ENCODE measurements around the gene FEM1A. TPM values are rescaled to one million over a fixed set of nuclear protein-coding genes. Genes with fewer than 3 reads are reported as not detected.
A peak's percentile ranks its signal among the peaks of the same experiment; 100 is the strongest.

The FEM1A gene
- total RNA-seq, 1 experiment from 2014 or later: 13.4 TPM

- intact Hi-C loops (cut with micrococcal nuclease; ENCODE audit: unreplicated experiment): no loop called here
- Histone ChIP-seq H3K9me3 (ENCODE audit: control insufficient read depth, insufficient read depth, low read depth, low read length) (no peaks in the 10 kb centered on the region), H3K27ac (ENCODE audit: low read length) (no peak overlapping the region), H3K4me1 (ENCODE audit: control insufficient read depth, insufficient read depth, low read length) (no peaks in the 10 kb centered on the region; the same call in none of the 2 replicates), H3K4me3 (ENCODE audit: low read depth in 2 of 2, low read length in 2 of 2) (no peak overlapping the region), H3K27me3 (ENCODE audit: control insufficient read depth, insufficient read depth, low read length) (no peaks in the 10 kb centered on the region), H3K36me3 (ENCODE audit: control insufficient read depth, insufficient read depth, low read length) (peaks cover 3% of the 10 kb centered on the region; the same call in 1 of the 2 replicates)
- TF ChIP-seq SIN3A (IDR thresholded peaks at IDR 0.05; ENCODE audit: borderline replicate concordance, insufficient read depth, low read depth, low read length) (no peak), POLR2AphosphoS5 (IDR thresholded peaks at IDR 0.05; ENCODE audit: low read depth, low read length) (no peak), TCF7L2 (IDR thresholded peaks at IDR 0.05; ENCODE audit: low read depth, low read length) (no peak), CTCF (IDR thresholded peaks at IDR 0.05) (no peak)
- TF ChIP-seq, protein P1, sequence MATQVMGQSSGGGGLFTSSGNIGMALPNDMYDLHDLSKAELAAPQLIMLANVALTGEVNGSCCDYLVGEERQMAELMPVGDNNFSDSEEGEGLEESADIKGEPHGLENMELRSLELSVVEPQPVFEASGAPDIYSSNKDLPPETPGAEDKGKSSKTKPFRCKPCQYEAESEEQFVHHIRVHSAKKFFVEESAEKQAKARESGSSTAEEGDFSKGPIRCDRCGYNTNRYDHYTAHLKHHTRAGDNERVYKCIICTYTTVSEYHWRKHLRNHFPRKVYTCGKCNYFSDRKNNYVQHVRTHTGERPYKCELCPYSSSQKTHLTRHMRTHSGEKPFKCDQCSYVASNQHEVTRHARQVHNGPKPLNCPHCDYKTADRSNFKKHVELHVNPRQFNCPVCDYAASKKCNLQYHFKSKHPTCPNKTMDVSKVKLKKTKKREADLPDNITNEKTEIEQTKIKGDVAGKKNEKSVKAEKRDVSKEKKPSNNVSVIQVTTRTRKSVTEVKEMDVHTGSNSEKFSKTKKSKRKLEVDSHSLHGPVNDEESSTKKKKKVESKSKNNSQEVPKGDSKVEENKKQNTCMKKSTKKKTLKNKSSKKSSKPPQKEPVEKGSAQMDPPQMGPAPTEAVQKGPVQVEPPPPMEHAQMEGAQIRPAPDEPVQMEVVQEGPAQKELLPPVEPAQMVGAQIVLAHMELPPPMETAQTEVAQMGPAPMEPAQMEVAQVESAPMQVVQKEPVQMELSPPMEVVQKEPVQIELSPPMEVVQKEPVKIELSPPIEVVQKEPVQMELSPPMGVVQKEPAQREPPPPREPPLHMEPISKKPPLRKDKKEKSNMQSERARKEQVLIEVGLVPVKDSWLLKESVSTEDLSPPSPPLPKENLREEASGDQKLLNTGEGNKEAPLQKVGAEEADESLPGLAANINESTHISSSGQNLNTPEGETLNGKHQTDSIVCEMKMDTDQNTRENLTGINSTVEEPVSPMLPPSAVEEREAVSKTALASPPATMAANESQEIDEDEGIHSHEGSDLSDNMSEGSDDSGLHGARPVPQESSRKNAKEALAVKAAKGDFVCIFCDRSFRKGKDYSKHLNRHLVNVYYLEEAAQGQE (IDR thresholded peaks at IDR 0.05; ENCODE audit: insufficient read depth in 1 of 2, low read depth in 2 of 2, low read length in 1 of 2): no peak
- ChIA-PET CTCF (interaction anchor here (0.5 to 0.7 kb wide), 2 partner anchors 20 to 846 kb away, joined by 4 to 7 read pairs; no protein-coding TSS in a partner anchor), POLR2A (interaction anchor here (0.7 kb wide), 1 partner anchor 50 kb away, joined by 12 read pairs; no protein-coding TSS in a partner anchor)
- in situ Hi-C loops (cut with HindIII; ENCODE audit: low pct_unique_long_range_greater_than_20kb, low sequenced_read_pairs): no loop called here
- no TSS peak for BruUV-seq (replicated peaks)
- DNase-seq (ENCODE audit: low read depth, low spot score): no peak
- no peak for ATAC-seq
Measured at GRCh38 chr19:4829001-4829712, 37.6 kb downstream of the FEM1A start.

GRCh38 chr19:4830332-4830731 is 38.8 kb downstream of the FEM1A start:
- ATAC-seq (no peak), DNase-seq (ENCODE audit: low read depth, low spot score) (no peak)
- no peaks in the 10 kb centered on the region for H3K27me3 ChIP-seq (ENCODE audit: control insufficient read depth, insufficient read depth, low read length)
- H3K4me3 ChIP-seq (ENCODE audit: low read depth in 2 of 2, low read length in 2 of 2): peak overlapping the region; percentile 63 to 85
- ChIA-PET POLR2A (no interaction called here), CTCF (no interaction called here)
- no TSS peak for BruUV-seq (replicated peaks)
- intact Hi-C loops (cut with micrococcal nuclease; ENCODE audit: unreplicated experiment): no loop called here
- H3K9me3 ChIP-seq (ENCODE audit: control insufficient read depth, insufficient read depth, low read depth, low read length): no peaks in the 10 kb centered on the region
- peaks cover 3% of the 10 kb centered on the region; the same call in 1 of the 2 replicates for H3K36me3 ChIP-seq (ENCODE audit: control insufficient read depth, insufficient read depth, low read length)
- TF ChIP-seq CTCF (IDR thresholded peaks at IDR 0.05) (no peak), TCF7L2 (IDR thresholded peaks at IDR 0.05; ENCODE audit: low read depth, low read length) (no peak), SIN3A (IDR thresholded peaks at IDR 0.05; ENCODE audit: borderline replicate concordance, insufficient read depth, low read depth, low read length) (no peak), POLR2AphosphoS5 (IDR thresholded peaks at IDR 0.05; ENCODE audit: low read depth, low read length) (no peak)
- TF ChIP-seq, protein P1 (IDR thresholded peaks at IDR 0.05; ENCODE audit: insufficient read depth in 1 of 2, low read depth in 2 of 2, low read length in 1 of 2): no peak
- no peaks in the 10 kb centered on the region; the same call in none of the 2 replicates for H3K4me1 ChIP-seq (ENCODE audit: control insufficient read depth, insufficient read depth, low read length)
- peak overlapping the region; percentile 92 for H3K27ac ChIP-seq (ENCODE audit: low read length)
- in situ Hi-C loops (cut with HindIII; ENCODE audit: low pct_unique_long_range_greater_than_20kb, low sequenced_read_pairs): no loop called here
